ENCODE data around the gene SHC4.

- TF ChIP-seq, protein P1, sequence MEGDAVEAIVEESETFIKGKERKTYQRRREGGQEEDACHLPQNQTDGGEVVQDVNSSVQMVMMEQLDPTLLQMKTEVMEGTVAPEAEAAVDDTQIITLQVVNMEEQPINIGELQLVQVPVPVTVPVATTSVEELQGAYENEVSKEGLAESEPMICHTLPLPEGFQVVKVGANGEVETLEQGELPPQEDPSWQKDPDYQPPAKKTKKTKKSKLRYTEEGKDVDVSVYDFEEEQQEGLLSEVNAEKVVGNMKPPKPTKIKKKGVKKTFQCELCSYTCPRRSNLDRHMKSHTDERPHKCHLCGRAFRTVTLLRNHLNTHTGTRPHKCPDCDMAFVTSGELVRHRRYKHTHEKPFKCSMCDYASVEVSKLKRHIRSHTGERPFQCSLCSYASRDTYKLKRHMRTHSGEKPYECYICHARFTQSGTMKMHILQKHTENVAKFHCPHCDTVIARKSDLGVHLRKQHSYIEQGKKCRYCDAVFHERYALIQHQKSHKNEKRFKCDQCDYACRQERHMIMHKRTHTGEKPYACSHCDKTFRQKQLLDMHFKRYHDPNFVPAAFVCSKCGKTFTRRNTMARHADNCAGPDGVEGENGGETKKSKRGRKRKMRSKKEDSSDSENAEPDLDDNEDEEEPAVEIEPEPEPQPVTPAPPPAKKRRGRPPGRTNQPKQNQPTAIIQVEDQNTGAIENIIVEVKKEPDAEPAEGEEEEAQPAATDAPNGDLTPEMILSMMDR (IDR thresholded peaks at IDR 0.05; ENCODE audit: insufficient read depth, low read length, poor library complexity, severe bottlenecking), result no peak
- TF ChIP-seq EZH2phosphoT487 (conservative IDR thresholded peaks at IDR 0.05; ENCODE audit: low read length), result no peak
These were observed 22.5 kb upstream of the SHC4 start for GRCh38 chr15:48986240-48986639.

Data from SU-DHL-6 (cell line).